Right atrium auricular region (tissue), 2 donors: ENCODE data around the gene FCHSD2. TPM values are rescaled to one million over a fixed set of nuclear protein-coding genes. Genes with fewer than 3 reads are reported as not detected.
"Not testable (repeated sequence)": the region's sequence is repeated elsewhere in the genome, so short reads cannot be mapped to it uniquely, and the experiment has no call there.

ENCODE experiments used
- DNase-seq: peaks from one replicate; pipeline ENCODE4 v3.0.0-alpha.2; 2019; ENCODE audit warnings: low spot score
- H3K27ac ChIP-seq, 2 donors: fragments of 200-600 bp; sonication (generic); 1 replicate in 1 of 2; 2 replicates in 1 of 2; pipeline ENCODE4 v1.5.1; 2016 to 2019
- H3K27me3 ChIP-seq, 2 donors: fragments of 200-600 bp; sonication (generic); one replicate each; pipeline versions ENCODE4 v1.5.1 to v1.6.0; 2017 to 2019
- H3K36me3 ChIP-seq: fragments of 200-600 bp; sonication (generic); one replicate; pipeline ENCODE4 v1.5.1; 2016
- H3K4me1 ChIP-seq, 2 donors: fragments of 200-600 bp; sonication (generic); one replicate each; pipeline versions ENCODE4 v1.5.1 to v1.6.0; 2017 to 2019
- H3K4me3 ChIP-seq, 2 donors: fragments of 200-600 bp; sonication (generic); 1 replicate in 1 of 2; 2 replicates in 1 of 2; pipeline ENCODE4 v1.5.1; 2017 to 2019; ENCODE audit warnings: mild to moderate bottlenecking in 1 of 2, moderate library complexity in 1 of 2
- H3K9me3 ChIP-seq, 2 donors: fragments of 200-600 bp; sonication (generic); one replicate each; pipeline ENCODE4 v1.5.1; 2019
- CTCF ChIP-seq, 2 donors: fragments of 200-600 bp; sonication (generic); IDR thresholded peaks; one replicate each; pipeline ENCODE4 v1.5.1; 2019; ENCODE audit warnings: antibody characterized with exemption in 2 of 2
- total RNA-seq, 2 donors: library from RNA; depleted of rRNA; stranded (reverse); fragments of >200 nt; gene quantifications; one replicate each; pipeline ENCODE4 v1.1.0, GENCODE V29; 2016

FCHSD2 gene
- total RNA-seq, 2 donors from 2014 or later = 23.9 to 24.0 TPM

GRCh38 chr11:73072935-73073481, 69.1 kb downstream of the FCHSD2 start:
- H3K27me3 ChIP-seq = no peaks in the 10 kb centered on the region
- H3K36me3 ChIP-seq = peaks cover 8% of the 10 kb centered on the region
- peaks cover 0 to 26% of the 10 kb centered on the region in 2 donors for H3K4me1 ChIP-seq
- DNase-seq = no peak
- peaks cover 0 to 7% of the 10 kb centered on the region in 2 donors for H3K9me3 ChIP-seq
- TF ChIP-seq CTCF (IDR thresholded peaks at IDR 0.05) = no peak
- H3K27ac ChIP-seq = peak overlapping the region in 1 of 2 donors; percentile 15
- no peak overlapping the region for H3K4me3 ChIP-seq

DNA sequence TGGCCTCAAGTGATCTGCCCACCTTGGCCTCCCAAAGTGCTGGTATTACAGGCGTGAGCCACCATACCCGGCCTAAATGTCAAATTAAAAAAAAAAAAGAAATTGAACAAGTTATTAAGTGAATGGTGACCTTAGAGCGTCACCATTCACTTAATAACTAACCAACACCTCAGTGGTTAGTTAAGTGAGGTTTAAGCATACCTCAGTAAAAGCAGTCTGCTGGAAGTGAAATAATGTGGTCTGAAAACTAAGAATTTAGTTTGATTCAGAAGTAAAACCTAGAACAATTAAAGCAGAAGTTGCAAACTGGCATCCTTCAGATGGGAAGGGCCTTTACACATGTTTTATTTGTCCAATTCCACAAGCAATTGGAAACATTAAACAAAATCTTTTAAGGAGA, 71.5 kb downstream of the FCHSD2 start:
- H3K4me1 ChIP-seq = peaks cover 0 to 26% of the 10 kb centered on the region in 2 donors
- H3K9me3 ChIP-seq = no peaks in the 10 kb centered on the region
- DNase-seq = no peak
- no peak overlapping the region for H3K27ac ChIP-seq
- no peaks in the 10 kb centered on the region for H3K36me3 ChIP-seq
- no peaks in the 10 kb centered on the region for H3K27me3 ChIP-seq
- no peak for TF ChIP-seq CTCF (IDR thresholded peaks at IDR 0.05)
- no peak overlapping the region for H3K4me3 ChIP-seq

DNA sequence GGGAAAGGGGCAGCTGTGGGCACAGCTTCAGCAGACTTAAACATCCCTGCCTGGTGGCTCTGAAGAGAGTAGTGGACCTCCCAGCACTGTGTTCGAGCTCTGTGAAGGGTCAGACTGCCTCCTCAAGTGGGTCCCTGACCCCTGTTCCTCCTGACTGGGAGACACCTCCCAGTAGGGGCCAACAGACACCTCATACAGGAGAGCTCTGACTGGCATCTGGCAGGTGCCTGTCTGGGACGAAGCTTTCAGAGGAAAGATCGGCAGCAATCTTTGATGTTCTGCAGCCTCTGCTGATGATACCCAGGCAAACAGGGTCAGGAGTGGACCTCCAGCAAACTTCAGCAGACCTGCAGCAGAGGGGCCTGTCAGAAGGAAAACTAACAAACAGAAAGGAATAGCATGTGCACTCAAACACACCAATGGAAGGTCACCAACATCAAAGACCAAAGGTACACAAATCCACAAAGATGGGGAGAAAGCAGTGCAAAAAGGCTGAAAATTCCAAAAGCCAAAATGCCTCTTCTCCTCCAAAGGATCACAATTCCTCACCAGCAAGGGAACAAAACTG, 80.2 kb downstream of the FCHSD2 start:
- not testable (repeated sequence) for DNase-seq, H3K4me3 ChIP-seq, H3K9me3 ChIP-seq, H3K36me3 ChIP-seq, H3K27ac ChIP-seq, H3K27me3 ChIP-seq
- peaks cover 0 to 13% of the 10 kb centered on the region in 2 donors for H3K4me1 ChIP-seq

- not testable (repeated sequence) for H3K27me3 ChIP-seq, H3K9me3 ChIP-seq, H3K4me3 ChIP-seq, H3K27ac ChIP-seq, DNase-seq, H3K36me3 ChIP-seq
- peaks cover 0 to 13% of the 10 kb centered on the region in 2 donors for H3K4me1 ChIP-seq
Measured at GRCh38 chr11:73061434-73061833, 80.7 kb downstream of the FCHSD2 start.

DNA sequence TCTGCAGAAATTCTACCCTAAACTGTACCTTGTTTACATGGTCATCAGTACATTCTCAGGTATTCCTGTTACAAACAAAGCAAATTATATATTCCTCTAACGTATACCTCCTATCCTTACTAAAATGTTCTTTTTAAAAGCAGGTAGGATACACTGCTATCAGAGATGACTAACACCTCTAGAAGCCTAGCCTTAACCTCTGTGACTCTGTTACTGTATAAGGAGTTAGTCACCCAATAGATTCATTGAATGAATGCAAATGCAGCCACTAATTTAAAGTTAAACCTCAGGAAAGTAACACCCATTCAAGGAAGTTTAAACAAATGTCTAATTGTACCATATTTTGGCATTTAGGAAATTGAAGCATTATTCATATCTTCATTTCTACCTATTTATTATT, 82.2 kb downstream of the FCHSD2 start:
- Histone ChIP-seq H3K27me3 (no peaks in the 10 kb centered on the region), H3K9me3 (no peaks in the 10 kb centered on the region), H3K4me3 (no peak overlapping the region), H3K27ac (no peak overlapping the region), H3K36me3 (no peaks in the 10 kb centered on the region), H3K4me1 (peaks cover 0 to 19% of the 10 kb centered on the region in 2 donors)
- TF ChIP-seq CTCF (IDR thresholded peaks at IDR 0.05) = no peak
- no peak for DNase-seq

- no peak overlapping the region for H3K4me3 ChIP-seq
- no peak for DNase-seq
- no peaks in the 10 kb centered on the region for H3K36me3 ChIP-seq
- TF ChIP-seq CTCF (IDR thresholded peaks at IDR 0.05) = no peak
- peaks cover 0 to 24% of the 10 kb centered on the region in 2 donors for H3K4me1 ChIP-seq
- H3K9me3 ChIP-seq = no peaks in the 10 kb centered on the region
- no peak overlapping the region for H3K27ac ChIP-seq
- H3K27me3 ChIP-seq = no peaks in the 10 kb centered on the region
Measured at GRCh38 chr11:73058989-73059674, 83.0 kb downstream of the FCHSD2 start.
